Fibroblast of mammary gland (primary cell): ENCODE measurements around the gene PCDHB7.
A peak's percentile ranks its signal among the peaks of the same experiment; 100 is the strongest.
"Not testable (repeated sequence)": the region's sequence is repeated elsewhere in the genome, so short reads cannot be mapped to it uniquely, and the experiment has no call there.

Experiments used
- DNase-seq: peaks from one replicate; pipeline ENCODE4 v3.0.0-alpha.2; 2010; ENCODE audit warnings: low read depth
- H3K4me3 ChIP-seq: 2 replicates; pipeline ENCODE4 v1.5.1; 2011; ENCODE audit warnings: low read depth, mild to moderate bottlenecking, low read length, moderate library complexity; ENCODE audit not compliant: control insufficient read depth
- TF ChIP-seq, protein P1 (sequence below): conservative IDR thresholded peaks from 2 replicates; pipeline ENCODE4 v1.5.1; 2011; ENCODE audit warnings: low read depth, low read length, inconsistent platforms; ENCODE audit not compliant: control insufficient read depth, insufficient read depth

Gene PCDHB7

DNA sequence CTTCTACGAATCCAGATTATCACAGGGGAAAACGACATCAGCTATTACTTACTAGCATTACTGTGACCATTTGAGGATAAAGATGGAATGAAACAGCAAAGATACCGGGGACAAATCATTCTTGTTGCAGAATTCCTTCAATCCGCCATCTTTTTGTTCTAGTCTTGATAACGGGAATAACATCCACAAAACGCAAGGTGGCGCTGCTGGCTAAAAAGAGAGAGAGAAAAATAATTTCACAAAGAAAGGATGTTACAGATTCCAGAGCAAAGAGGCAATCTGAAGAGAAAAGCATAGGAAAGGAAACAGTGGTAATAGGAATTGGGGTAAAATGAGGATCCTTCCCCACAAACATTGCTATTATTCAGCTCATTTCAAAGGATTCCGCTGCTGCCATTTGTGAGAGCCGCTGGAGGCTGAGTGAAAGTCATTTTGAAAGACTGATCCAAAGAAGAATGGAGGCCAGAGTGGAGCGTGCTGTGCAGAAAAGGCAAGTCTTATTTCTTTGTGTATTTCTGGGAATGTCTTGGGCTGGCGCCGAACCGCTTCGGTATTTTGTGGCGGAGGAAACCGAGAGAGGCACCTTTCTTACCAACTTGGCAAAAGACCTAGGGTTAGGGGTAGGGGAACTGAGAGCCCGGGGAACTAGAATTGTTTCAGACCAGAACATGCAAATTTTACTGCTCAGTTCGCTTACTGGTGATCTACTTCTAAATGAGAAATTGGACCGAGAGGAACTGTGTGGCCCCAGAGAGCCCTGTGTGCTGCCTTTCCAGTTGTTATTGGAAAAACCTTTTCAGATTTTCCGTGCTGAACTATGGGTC is at the start of gene PCDHB7:
Gene PCDHB7, plus strand, starts transcription at position 264 of the 824 bp plus-strand sequence. Its CDS starts 192 bp downstream, at position 456.
- DNase-seq, result peak; percentile 20
- H3K4me3 ChIP-seq, result no peak within 1 kb of the TSS

DNA sequence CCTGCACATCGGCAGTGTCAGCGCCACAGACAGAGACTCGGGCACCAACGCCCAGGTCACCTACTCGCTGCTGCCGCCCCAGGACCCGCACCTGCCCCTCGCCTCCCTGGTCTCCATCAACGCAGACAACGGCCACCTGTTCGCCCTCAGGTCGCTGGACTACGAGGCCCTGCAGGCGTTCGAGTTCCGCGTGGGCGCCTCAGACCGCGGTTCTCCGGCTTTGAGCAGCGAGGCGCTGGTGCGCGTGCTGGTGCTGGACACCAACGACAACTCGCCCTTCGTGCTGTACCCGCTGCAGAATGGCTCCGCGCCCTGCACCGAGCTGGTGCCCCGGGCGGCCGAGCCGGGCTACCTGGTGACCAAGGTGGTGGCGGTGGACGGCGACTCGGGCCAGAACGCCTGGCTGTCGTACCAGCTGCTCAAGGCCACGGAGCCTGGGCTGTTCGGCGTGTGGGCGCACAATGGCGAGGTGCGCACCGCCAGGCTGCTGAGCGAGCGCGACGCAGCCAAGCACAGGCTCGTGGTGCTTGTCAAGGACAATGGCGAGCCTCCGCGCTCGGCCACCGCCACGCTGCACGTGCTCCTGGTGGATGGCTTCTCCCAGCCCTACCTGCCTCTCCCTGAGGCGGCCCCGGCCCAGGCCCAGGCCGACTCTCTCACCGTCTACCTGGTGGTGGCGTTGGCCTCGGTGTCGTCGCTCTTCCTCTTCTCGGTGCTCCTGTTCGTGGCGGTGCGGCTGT is 48.9 kb upstream of the PCDHB7 start:
- DNase-seq, H3K4me3 ChIP-seq: not testable (repeated sequence)

More for the DNA sequence above, at the start of gene PCDHB7:
- TF ChIP-seq, protein P1, sequence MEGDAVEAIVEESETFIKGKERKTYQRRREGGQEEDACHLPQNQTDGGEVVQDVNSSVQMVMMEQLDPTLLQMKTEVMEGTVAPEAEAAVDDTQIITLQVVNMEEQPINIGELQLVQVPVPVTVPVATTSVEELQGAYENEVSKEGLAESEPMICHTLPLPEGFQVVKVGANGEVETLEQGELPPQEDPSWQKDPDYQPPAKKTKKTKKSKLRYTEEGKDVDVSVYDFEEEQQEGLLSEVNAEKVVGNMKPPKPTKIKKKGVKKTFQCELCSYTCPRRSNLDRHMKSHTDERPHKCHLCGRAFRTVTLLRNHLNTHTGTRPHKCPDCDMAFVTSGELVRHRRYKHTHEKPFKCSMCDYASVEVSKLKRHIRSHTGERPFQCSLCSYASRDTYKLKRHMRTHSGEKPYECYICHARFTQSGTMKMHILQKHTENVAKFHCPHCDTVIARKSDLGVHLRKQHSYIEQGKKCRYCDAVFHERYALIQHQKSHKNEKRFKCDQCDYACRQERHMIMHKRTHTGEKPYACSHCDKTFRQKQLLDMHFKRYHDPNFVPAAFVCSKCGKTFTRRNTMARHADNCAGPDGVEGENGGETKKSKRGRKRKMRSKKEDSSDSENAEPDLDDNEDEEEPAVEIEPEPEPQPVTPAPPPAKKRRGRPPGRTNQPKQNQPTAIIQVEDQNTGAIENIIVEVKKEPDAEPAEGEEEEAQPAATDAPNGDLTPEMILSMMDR, result peak; percentile 48

DNA sequence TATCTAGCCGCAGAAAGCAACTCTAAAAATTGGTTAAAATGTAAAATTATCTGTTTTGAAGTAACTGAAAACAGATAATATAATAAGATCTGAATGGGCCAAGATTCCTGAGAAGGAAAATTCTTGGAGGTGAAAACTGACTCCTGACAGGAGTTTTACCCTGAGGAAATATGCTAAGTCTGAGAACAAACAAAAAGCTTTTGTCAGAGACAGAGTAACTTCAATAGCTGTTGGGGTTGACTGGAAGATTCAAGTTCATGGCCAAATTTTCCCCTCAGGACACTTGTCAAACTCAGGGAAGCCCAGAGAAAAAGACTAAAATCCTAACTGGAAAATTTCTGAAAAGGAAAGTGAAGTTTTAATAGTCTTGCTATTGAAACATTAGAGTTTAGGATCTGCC is 45.1 kb upstream of the PCDHB7 start:
- TF ChIP-seq, protein P1, result no peak
- no peak for DNase-seq
- no peak overlapping the region for H3K4me3 ChIP-seq

DNA sequence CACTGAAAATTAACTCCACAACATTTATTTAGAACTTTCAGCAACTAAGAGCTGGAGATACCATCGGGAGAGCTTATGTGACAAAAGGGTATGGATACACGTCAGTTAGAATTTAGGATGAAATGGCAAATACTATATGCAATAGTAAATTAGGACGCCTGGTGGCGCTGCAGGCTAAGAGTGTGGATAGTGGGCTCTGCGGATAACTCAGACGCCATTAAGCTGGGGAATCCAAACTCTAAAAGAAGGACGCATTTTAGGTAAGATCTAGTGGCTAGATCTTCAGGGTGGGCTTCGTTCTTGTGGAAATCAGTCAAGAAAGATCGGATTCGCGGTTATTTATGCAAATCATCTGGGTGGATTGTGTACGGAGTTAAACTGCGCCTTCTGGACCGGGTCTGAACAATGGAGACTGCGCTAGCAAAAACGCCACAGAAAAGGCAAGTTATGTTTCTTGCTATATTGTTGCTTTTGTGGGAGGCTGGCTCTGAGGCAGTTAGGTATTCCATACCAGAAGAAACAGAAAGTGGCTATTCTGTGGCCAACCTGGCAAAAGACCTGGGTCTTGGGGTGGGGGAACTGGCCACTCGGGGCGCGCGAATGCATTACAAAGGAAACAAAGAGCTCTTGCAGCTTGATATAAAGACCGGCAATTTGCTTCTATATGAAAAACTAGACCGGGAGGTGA is 37.3 kb upstream of the PCDHB7 start, which contains the start of gene PCDHB5:
Gene PCDHB5, plus strand, starts transcription at position 177 of the 688 bp plus-strand sequence. Its CDS starts 229 bp downstream, at position 406.
- peak within 1 kb of the TSS; percentile 7 for H3K4me3 ChIP-seq
- TF ChIP-seq, protein P1, result peak; percentile 40

DNA sequence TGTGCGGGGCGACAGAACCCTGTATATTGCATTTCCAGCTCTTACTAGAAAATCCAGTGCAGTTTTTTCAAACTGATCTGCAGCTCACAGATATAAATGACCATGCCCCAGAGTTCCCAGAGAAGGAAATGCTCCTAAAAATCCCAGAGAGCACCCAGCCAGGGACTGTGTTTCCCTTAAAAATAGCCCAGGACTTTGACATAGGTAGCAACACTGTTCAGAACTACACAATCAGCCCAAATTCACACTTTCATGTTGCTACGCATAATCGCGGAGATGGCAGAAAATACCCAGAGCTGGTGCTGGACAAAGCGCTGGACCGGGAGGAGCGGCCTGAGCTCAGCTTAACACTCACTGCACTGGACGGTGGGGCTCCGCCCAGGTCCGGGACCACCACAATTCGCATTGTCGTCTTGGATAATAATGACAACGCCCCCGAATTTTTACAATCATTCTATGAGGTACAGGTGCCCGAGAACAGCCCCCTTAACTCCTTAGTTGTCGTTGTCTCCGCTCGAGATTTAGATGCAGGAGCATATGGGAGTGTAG is 36.7 kb upstream of the PCDHB7 start:
- TF ChIP-seq, protein P1, result no peak
- no peak overlapping the region for H3K4me3 ChIP-seq
- no peak for DNase-seq

More for the DNA sequence above, 37.3 kb upstream of the PCDHB7 start, which contains the start of gene PCDHB5:
- DNase-seq, result peak; percentile 9

DNA sequence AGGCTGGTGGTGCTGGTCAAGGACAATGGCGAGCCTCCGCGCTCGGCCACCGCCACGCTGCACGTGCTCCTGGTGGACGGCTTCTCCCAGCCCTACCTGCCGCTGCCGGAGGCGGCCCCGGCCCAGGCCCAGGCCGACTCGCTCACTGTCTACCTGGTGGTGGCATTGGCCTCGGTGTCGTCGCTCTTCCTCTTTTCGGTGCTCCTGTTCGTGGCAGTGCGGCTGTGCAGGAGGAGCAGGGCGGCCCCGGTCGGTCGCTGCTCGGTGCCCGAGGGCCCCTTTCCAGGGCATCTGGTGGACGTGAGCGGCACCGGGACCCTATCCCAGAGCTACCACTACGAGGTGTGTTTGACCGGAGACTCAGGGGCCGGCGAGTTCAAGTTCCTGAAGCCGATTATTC is 35.1 kb upstream of the PCDHB7 start:
- not testable (repeated sequence) for DNase-seq

DNA sequence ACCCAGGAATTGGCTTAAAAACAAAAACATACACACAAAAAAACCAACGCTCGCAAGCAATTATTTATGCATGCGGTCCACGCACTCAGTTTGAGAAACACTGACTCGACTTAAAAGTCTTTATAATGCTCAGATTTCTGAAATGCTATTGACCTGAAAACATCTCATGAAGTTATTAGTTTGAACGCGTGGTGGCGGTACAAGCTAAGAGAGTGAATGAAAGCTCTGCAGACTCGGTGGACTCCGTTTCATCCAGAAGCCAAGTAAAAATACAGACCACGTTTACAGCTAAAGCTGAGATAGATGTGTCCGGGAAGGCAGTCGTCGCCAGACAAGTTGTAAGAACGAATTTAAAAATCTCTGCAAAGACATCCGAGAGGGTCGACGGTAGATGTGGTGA is 22.6 kb upstream of the PCDHB7 start, which contains the start of gene PCDHB6:
Gene PCDHB6, plus strand, starts transcription at position 246 of the 400 bp plus-strand sequence. CDS start 201 bp downstream, outside the sequence.
- TF ChIP-seq, protein P1, result peak; percentile 14
- DNase-seq, result peak; percentile 6
- no peak within 1 kb of the TSS for H3K4me3 ChIP-seq

More for the DNA sequence above, 35.1 kb upstream of the PCDHB7 start:
- H3K4me3 ChIP-seq, result not testable (repeated sequence)
